D721Med (cell line): Measurements from ENCODE around the gene ACAP1.

Experiments used
- DNase-seq: peaks from one replicate; pipeline ENCODE4 v3.0.0; 2011; ENCODE audit warnings: low spot score; ENCODE audit not compliant: insufficient read length
- FAIRE-seq: peaks from 2 replicates; lab custom pipeline; 2011; peaks lifted over from hg19 to GRCh38; lab: Jason Lieb, UNC
- CTCF ChIP-seq: IDR thresholded peaks from 2 replicates; pipeline ENCODE4 v1.5.1; 2012; ENCODE audit warnings: mild to moderate bottlenecking, control low read depth; ENCODE audit not compliant: insufficient read depth; ENCODE audit errors: missing control alignments

ACAP1 gene

GRCh38 chr17:7352910-7353635 lies 16.7 kb downstream of the ACAP1 start:
- no peak for DNase-seq
- TF ChIP-seq CTCF: no peak
- no peak for FAIRE-seq

GRCh38 chr17:7354262-7354843 lies 18.0 kb downstream of the ACAP1 start:
- no peak for FAIRE-seq
- no peak for DNase-seq
- no peak for TF ChIP-seq CTCF

- FAIRE-seq (no peak), DNase-seq (no peak)
- no peak for TF ChIP-seq CTCF
Observed at GRCh38 chr17:7355053-7355452, 18.7 kb downstream of the ACAP1 start, which contains the start of gene TMEM95. Gene TMEM95 (plus strand): TSS chr17:7355156. CDS start chr17:7355205, 49 bp downstream.

GRCh38 chr17:7355573-7355972 lies 19.2 kb downstream of the ACAP1 start:
- FAIRE-seq: no peak
- DNase-seq: no peak
- no peak for TF ChIP-seq CTCF

GRCh38 chr17:7356072-7356549 lies 19.8 kb downstream of the ACAP1 start:
- no peak for FAIRE-seq
- peak; percentile 48 for TF ChIP-seq CTCF
- DNase-seq: peak; percentile 89

GRCh38 chr17:7356756-7357155 lies 20.4 kb downstream of the ACAP1 start:
- TF ChIP-seq CTCF: no peak
- no peak for FAIRE-seq
- DNase-seq: no peak

GRCh38 chr17:7357381-7357780 lies 21.1 kb downstream of the ACAP1 start:
- TF ChIP-seq CTCF: no peak
- FAIRE-seq: no peak
- DNase-seq: no peak
